ENCODE results near the gene SHANK3.

GRCh38 chr22:50703726-50704509 lies 31.3 kb downstream of the SHANK3 start:
- TF ChIP-seq, protein P1, sequence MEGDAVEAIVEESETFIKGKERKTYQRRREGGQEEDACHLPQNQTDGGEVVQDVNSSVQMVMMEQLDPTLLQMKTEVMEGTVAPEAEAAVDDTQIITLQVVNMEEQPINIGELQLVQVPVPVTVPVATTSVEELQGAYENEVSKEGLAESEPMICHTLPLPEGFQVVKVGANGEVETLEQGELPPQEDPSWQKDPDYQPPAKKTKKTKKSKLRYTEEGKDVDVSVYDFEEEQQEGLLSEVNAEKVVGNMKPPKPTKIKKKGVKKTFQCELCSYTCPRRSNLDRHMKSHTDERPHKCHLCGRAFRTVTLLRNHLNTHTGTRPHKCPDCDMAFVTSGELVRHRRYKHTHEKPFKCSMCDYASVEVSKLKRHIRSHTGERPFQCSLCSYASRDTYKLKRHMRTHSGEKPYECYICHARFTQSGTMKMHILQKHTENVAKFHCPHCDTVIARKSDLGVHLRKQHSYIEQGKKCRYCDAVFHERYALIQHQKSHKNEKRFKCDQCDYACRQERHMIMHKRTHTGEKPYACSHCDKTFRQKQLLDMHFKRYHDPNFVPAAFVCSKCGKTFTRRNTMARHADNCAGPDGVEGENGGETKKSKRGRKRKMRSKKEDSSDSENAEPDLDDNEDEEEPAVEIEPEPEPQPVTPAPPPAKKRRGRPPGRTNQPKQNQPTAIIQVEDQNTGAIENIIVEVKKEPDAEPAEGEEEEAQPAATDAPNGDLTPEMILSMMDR (IDR thresholded peaks at IDR 0.05) = no peak
- no peak for TF ChIP-seq POLR2A (IDR thresholded peaks at IDR 0.05)
